GM10248 (cell line): ENCODE results near the gene ZNF500.

Experiments
- CTCF ChIA-PET: fragments of 300-600 bp; sonication (Branson Sonifier 250); formaldehyde crosslinking; extraction: SDS; loops from one replicate; lab custom pipeline; 2021; ENCODE audit warnings: antibody characterized with exemption; lab: Yijun Ruan, JAX
- POLR2A ChIA-PET: fragments of 350-650 bp; sonication (Branson Sonifier 250); formaldehyde crosslinking; extraction: SDS; loops from one replicate; lab custom pipeline; 2020; ENCODE audit warnings: antibody characterized with exemption; lab: Yijun Ruan, JAX
- DNase-seq: peaks from one replicate; pipeline ENCODE4 v3.0.0; 2012; ENCODE audit errors: extremely low spot score
- CTCF ChIP-seq: IDR thresholded peaks from 2 replicates; pipeline ENCODE4 v1.5.1; 2012; ENCODE audit warnings: mild to moderate bottlenecking, low read depth; ENCODE audit errors: extremely low read depth, missing control alignments, control extremely low read depth

Gene ZNF500

GRCh38 chr16:4753227-4753626 lies 13.7 kb downstream of the ZNF500 start:
- no peak for TF ChIP-seq CTCF
- no peak for DNase-seq
- ChIA-PET CTCF (no interaction called here), POLR2A (no interaction called here)

DNA sequence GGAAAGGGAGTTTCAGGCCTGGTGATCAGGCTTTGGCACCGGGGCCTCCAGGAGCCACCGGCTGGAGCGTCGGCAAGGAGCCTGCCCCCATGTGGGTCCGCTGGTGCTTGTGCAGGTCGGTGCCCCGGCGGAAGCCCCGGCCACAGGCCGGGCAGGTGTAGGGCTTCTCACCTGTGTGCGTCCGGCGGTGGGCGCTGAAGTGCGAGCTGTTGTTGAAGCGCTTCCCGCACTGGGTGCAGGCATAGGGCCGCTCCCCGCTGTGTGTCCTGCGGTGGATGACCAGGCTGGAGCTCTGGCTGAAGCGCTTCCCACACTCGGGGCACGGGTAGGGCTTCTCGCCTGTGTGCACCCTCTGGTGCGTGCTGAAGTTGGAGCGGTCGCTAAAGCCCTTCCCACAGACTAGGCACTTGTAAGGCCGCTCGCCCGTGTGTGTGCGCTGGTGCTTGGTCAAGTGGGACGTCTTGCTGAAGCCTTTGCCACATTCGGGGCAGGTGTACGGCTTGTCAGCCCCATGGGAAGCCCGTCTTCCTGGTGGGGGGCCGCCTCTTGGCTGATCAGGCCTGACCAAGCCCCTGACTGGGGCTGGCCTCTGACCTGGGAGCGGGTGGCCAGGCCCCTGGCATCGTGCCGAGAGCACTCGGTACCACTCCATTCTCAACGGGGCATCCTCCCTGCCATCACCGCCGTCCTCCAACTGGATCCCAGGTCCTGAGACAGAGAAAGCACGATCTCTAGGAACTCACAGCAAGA lies 14.4 kb downstream of the ZNF500 start:
- ChIA-PET POLR2A (no interaction called here), CTCF (no interaction called here)
- DNase-seq, result no peak
- TF ChIP-seq CTCF, result no peak

DNA sequence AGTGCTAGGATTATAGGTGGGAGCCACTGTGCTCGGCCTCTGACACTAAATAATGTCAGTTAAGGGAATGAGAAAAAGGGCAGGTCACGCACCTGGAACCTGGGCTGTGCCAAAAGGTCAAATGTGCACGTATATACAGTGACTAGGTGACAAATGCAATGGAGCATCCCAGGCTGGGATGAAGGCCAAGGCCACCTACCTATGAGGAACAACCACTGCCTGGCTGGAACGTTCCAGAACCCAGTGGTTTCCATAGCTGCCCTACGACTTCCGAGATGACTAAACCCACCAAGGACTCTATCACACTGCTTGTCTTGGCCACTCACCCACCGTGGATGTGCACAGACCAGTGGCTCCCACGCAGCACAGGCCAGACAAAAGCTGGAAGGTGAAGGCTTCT lies 16.1 kb downstream of the ZNF500 start:
- ChIA-PET POLR2A (interaction anchor here (0.5 to 0.7 kb wide), 2 partner anchors 16 to 44 kb away, joined by 3 read pairs; partner anchors contain the start of gene DNAAF8), CTCF (interaction anchor here (0.9 kb wide), 1 partner anchor 12 kb away, joined by 3 read pairs; no protein-coding TSS in a partner anchor)
- DNase-seq, result no peak
- TF ChIP-seq CTCF, result no peak

GRCh38 chr16:4749700-4750257 lies 17.2 kb downstream of the ZNF500 start:
- DNase-seq, result peak; percentile 57
- ChIA-PET CTCF (interaction anchor here (0.9 to 1.3 kb wide), 2 partner anchors 14 to 15 kb away, joined by 3 to 6 read pairs; partner anchors contain the start of genes ANKS3 and DNAAF8), POLR2A (interaction anchor here (1.0 to 1.3 kb wide), 2 partner anchors 11 to 15 kb away, joined by 3 to 4 read pairs; partner anchors contain the start of gene DNAAF8)
- no peak for TF ChIP-seq CTCF

DNA sequence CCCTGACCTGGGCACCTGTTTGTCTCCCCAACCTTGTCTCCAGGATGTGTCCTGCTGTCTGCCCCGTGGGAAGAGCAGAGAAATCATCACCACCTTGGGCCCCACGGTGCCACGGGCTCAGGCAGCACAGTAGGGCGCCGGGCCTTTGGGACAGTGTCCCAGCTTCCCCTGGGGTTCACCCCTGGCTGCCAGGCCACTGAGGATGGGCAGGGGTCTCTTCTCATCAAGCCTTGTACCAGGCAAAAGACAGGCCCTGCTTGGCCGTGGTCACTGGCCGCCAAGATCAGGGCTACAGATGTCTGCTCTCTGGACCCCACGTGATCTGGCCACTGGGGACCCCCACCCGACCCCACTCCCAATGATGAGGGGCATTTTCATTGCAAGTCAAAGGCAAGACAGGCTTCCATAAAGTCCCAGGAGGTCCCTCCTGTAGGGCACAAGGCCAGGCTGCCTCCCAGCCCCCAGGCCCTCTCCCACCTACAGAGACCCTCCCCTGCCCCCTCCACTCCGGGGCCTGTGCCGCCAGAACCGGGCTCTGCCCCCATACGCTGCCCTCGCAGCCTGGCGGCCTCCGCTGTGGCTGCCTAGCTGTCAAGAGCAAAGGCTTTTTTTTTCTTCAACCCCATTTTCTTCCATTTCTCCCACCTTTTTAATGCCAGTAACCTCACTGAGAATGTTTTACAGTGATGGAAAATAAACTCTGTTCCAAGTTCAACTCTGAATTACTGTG lies 18.1 kb downstream of the ZNF500 start:
- ChIA-PET CTCF (interaction anchor here (1.3 kb wide), 1 partner anchor 14 kb away, joined by 6 read pairs; the partner anchor contains the start of genes ANKS3 and DNAAF8), POLR2A (interaction anchor here (1.0 to 1.5 kb wide), 3 partner anchors 10 to 14 kb away, joined by 3 to 5 read pairs (median 4); partner anchors contain the start of gene DNAAF8)
- TF ChIP-seq CTCF, result no peak
- DNase-seq, result no peak
